ENCODE measurements around the gene ERCC2. TPM values are rescaled to one million over a fixed set of nuclear protein-coding genes. Genes with fewer than 3 reads are reported as not detected.

Gene ERCC2
- total and polyA plus RNA-seq, 9 donors = 6.3 to 18.6 (median 16.8) TPM

- Histone ChIP-seq H3K4me3 (no peak overlapping the region), H3K27ac (no peak overlapping the region), H3K4me1 (ENCODE audit: insufficient read depth) (no peaks in the 10 kb centered on the region), H3K36me3 (no peaks in the 10 kb centered on the region), H3K27me3 (no peaks in the 10 kb centered on the region), H3K9me3 (no peaks in the 10 kb centered on the region)
- TF ChIP-seq CTCF (IDR thresholded peaks at IDR 0.05) = no peak
- TF ChIP-seq POLR2A (IDR thresholded peaks at IDR 0.05) = no peak
- TF ChIP-seq EP300 (IDR thresholded peaks at IDR 0.05) = no peak
- 52 to 83% (median 71%) methylated on average over 1 of the region's 1 CpG for whole genome bisulfite sequencing, 3 donors
- no peak for DNase-seq
- intact Hi-C loops (cut with DNase I) = no loop called here
These were observed 9.7 kb upstream of the ERCC2 start for GRCh38 chr19:45380107-45380506.

GRCh38 chr19:45376045-45376724, 5.8 kb upstream of the ERCC2 start:
- Histone ChIP-seq H3K36me3 (no peaks in the 10 kb centered on the region), H3K27ac (no peak overlapping the region), H3K4me1 (ENCODE audit: insufficient read depth) (no peaks in the 10 kb centered on the region), H3K9me3 (no peaks in the 10 kb centered on the region), H3K4me3 (no peak overlapping the region), H3K27me3 (no peaks in the 10 kb centered on the region)
- intact Hi-C loops (cut with DNase I) = no loop called here
- DNase-seq = peak in 3 of 5 donors; percentile 54 to 68 (median 64)
- WGBS, 3 donors = 12 to 20% (median 17%) methylated on average over 13 of the region's 13 CpGs
- TF ChIP-seq POLR2A (IDR thresholded peaks at IDR 0.05) = no peak
- TF ChIP-seq EP300 (IDR thresholded peaks at IDR 0.05) = no peak
- no peak for TF ChIP-seq CTCF (IDR thresholded peaks at IDR 0.05)

GRCh38 chr19:45368737-45369340, 1.5 kb downstream of the ERCC2 start:
- Histone ChIP-seq H3K4me1 (ENCODE audit: insufficient read depth) (no peaks in the 10 kb centered on the region), H3K36me3 (no peaks in the 10 kb centered on the region), H3K27ac (no peak overlapping the region), H3K4me3 (no peak overlapping the region), H3K9me3 (no peaks in the 10 kb centered on the region), H3K27me3 (no peaks in the 10 kb centered on the region)
- DNase-seq = no peak
- intact Hi-C loops (cut with DNase I) = no loop called here
- WGBS, 3 donors = 87 to 95% (median 93%) methylated on average over 11 of the region's 11 CpGs
- TF ChIP-seq CTCF (IDR thresholded peaks at IDR 0.05) = no peak
- no peak for TF ChIP-seq EP300 (IDR thresholded peaks at IDR 0.05)
- no peak for TF ChIP-seq POLR2A (IDR thresholded peaks at IDR 0.05)

- intact Hi-C loops (cut with DNase I) = no loop called here
- WGBS, 3 donors = 93 to 96% (median 94%) methylated on average over 4 of the region's 4 CpGs
- Histone ChIP-seq H3K4me1 (ENCODE audit: insufficient read depth) (no peaks in the 10 kb centered on the region), H3K4me3 (no peak overlapping the region), H3K27me3 (no peaks in the 10 kb centered on the region), H3K36me3 (no peaks in the 10 kb centered on the region), H3K9me3 (no peaks in the 10 kb centered on the region), H3K27ac (no peak overlapping the region)
- no peak for DNase-seq
- TF ChIP-seq EP300 (IDR thresholded peaks at IDR 0.05) = no peak
- TF ChIP-seq POLR2A (IDR thresholded peaks at IDR 0.05) = no peak
- TF ChIP-seq CTCF (IDR thresholded peaks at IDR 0.05) = no peak
These were observed 2.2 kb downstream of the ERCC2 start for GRCh38 chr19:45368127-45368526.

All from ovary (tissue), 9 donors.